ENCODE results near the gene IRF8.

The IRF8 gene

GRCh38 chr16:85913688-85914422 lies 14.9 kb downstream of the IRF8 start:
- DNase-seq (ENCODE audit: low read depth) = no peak

GRCh38 chr16:85914423-85914794 lies 15.4 kb downstream of the IRF8 start:
- no peak for DNase-seq (ENCODE audit: low read depth)

- no peak for DNase-seq (ENCODE audit: low read depth)
Observed at GRCh38 chr16:85915125-85915845, 16.3 kb downstream of the IRF8 start.

- no peak for DNase-seq (ENCODE audit: low read depth)
Observed at GRCh38 chr16:85916141-85916890, 17.4 kb downstream of the IRF8 start.

GRCh38 chr16:85917012-85917411 lies 18.1 kb downstream of the IRF8 start:
- no peak for DNase-seq (ENCODE audit: low read depth)

GRCh38 chr16:85917959-85918358 lies 19.0 kb downstream of the IRF8 start:
- DNase-seq (ENCODE audit: low read depth) = no peak

- no peak for DNase-seq (ENCODE audit: low read depth)
Observed at GRCh38 chr16:85918436-85918835, 19.5 kb downstream of the IRF8 start.

GRCh38 chr16:85919271-85920267 lies 20.6 kb downstream of the IRF8 start:
- no peak for DNase-seq (ENCODE audit: low read depth)

- DNase-seq (ENCODE audit: low read depth) = no peak
Observed at GRCh38 chr16:85921026-85921425, 22.1 kb downstream of the IRF8 start.

GRCh38 chr16:85923153-85924021 lies 24.4 kb downstream of the IRF8 start:
- DNase-seq (ENCODE audit: low read depth) = no peak

GRCh38 chr16:85924675-85925074 lies 25.7 kb downstream of the IRF8 start:
- DNase-seq (ENCODE audit: low read depth) = peak; percentile 64

- DNase-seq (ENCODE audit: low read depth) = no peak
Observed at GRCh38 chr16:85926370-85926769, 27.4 kb downstream of the IRF8 start.

GRCh38 chr16:85927371-85927770 lies 28.4 kb downstream of the IRF8 start:
- DNase-seq (ENCODE audit: low read depth) = no peak

GRCh38 chr16:85927959-85928358 lies 29.0 kb downstream of the IRF8 start:
- no peak for DNase-seq (ENCODE audit: low read depth)

GRCh38 chr16:85928401-85928820 lies 29.4 kb downstream of the IRF8 start:
- DNase-seq (ENCODE audit: low read depth) = no peak

GRCh38 chr16:85929259-85929721 lies 30.3 kb downstream of the IRF8 start:
- DNase-seq (ENCODE audit: low read depth) = no peak

GRCh38 chr16:85930301-85930700 lies 31.3 kb downstream of the IRF8 start:
- no peak for DNase-seq (ENCODE audit: low read depth)

- no peak for DNase-seq (ENCODE audit: low read depth)
Observed at GRCh38 chr16:85931596-85932402, 32.8 kb downstream of the IRF8 start.

- no peak for DNase-seq (ENCODE audit: low read depth)
Observed at GRCh38 chr16:85934210-85934609, 35.2 kb downstream of the IRF8 start.
